NT2/D1 (cell line): ENCODE results near the gene SYN1.

Source experiments
- DNase-seq: peaks from one replicate; pipeline ENCODE4 v3.0.0-alpha.2; 2011; ENCODE audit warnings: low read depth, low spot score
- H3K27me3 ChIP-seq: 2 replicates; pipeline ENCODE4 v1.6.0; 2011; ENCODE audit warnings: mild to moderate bottlenecking; ENCODE audit not compliant: insufficient read length, insufficient read depth
- H3K36me3 ChIP-seq: 2 replicates; pipeline ENCODE4 v1.6.1; 2011; ENCODE audit warnings: mild to moderate bottlenecking, low read length, mixed read lengths; ENCODE audit not compliant: insufficient read depth, insufficient read length
- H3K4me1 ChIP-seq: 2 replicates; pipeline ENCODE4 v1.5.1; 2011; ENCODE audit not compliant: insufficient read depth, insufficient read length
- H3K4me3 ChIP-seq: 2 replicates; pipeline ENCODE4 v1.5.1; 2011; ENCODE audit warnings: low read depth; ENCODE audit not compliant: insufficient read length
- H3K9ac ChIP-seq: 2 replicates; pipeline ENCODE4 v1.6.0; 2011; ENCODE audit warnings: low read depth; ENCODE audit not compliant: insufficient read length
- H3K9me3 ChIP-seq: 2 replicates; pipeline ENCODE4 v1.5.1; 2011; ENCODE audit warnings: mild to moderate bottlenecking, low read length; ENCODE audit not compliant: insufficient read depth
- SUZ12 ChIP-seq: IDR thresholded peaks from 2 replicates; pipeline ENCODE4 v1.6.1; 2011; ENCODE audit not compliant: insufficient read length, insufficient read depth; ENCODE audit errors: extremely low read depth
- YY1 ChIP-seq: IDR thresholded peaks from 2 replicates; pipeline ENCODE4 v1.6.1; 2011; ENCODE audit not compliant: insufficient read length, insufficient read depth
- ZNF274 ChIP-seq: IDR thresholded peaks from 2 replicates; pipeline ENCODE4 v1.6.1; 2011; ENCODE audit warnings: mild to moderate bottlenecking, low read depth, low read length

Gene SYN1

GRCh38 chrX:47540754-47541538, 78.7 kb downstream of the SYN1 start:
- DNase-seq: peak; percentile 85
- Histone ChIP-seq H3K4me1 (no peaks in the 10 kb centered on the region), H3K9me3 (no peaks in the 10 kb centered on the region), H3K36me3 (no peaks in the 10 kb centered on the region), H3K27me3 (no peaks in the 10 kb centered on the region), H3K4me3 (no peak overlapping the region), H3K9ac (no peak overlapping the region)
- TF ChIP-seq SUZ12 (no peak), ZNF274 (no peak), YY1 (no peak)

DNA sequence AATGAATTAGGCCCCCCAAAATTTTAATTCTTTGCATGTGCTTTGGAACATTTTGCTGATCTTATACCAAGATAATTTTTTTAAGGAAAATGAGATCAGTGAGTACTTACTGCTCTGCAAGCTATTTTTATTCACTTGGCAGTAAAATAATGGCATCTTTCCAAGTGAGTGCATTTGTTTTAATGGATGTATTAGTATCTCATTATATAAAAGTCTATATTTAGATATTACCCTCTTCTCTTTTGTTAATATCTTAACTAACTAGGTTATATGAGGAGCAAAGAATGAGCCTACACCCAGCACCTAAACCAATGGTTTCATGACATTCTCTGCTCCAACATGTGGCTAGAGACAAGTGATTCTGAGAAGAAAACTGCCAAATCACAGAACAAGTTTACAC, 79.8 kb downstream of the SYN1 start:
- H3K4me1 ChIP-seq: no peaks in the 10 kb centered on the region
- no peaks in the 10 kb centered on the region for H3K9me3 ChIP-seq
- no peaks in the 10 kb centered on the region for H3K27me3 ChIP-seq
- TF ChIP-seq SUZ12 (no peak), ZNF274 (no peak), YY1 (no peak)
- no peak for DNase-seq
- H3K9ac ChIP-seq: no peak overlapping the region
- H3K4me3 ChIP-seq: no peak overlapping the region
- no peaks in the 10 kb centered on the region for H3K36me3 ChIP-seq

GRCh38 chrX:47530049-47530448, 89.6 kb downstream of the SYN1 start:
- Histone ChIP-seq H3K9ac (no peak overlapping the region), H3K9me3 (no peaks in the 10 kb centered on the region)

DNA sequence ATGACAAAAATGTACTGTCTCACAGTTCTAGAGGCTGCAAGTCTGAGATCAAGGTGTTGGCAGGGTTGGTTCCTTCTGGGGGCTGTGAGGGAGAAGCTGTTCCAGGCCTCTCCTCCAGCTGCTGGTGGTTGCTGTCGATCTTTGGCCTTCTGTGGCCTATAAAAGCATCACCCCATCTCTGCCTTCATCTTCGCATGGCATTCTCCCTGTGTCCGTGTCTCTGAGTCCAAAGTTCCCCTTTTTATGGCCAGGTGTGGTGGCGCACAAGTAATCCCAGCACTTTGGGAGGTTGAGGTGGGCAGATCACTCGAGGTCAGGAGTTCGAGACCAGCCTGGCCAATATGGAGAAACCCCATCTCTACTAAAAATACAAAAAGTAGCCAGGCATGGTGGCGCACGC, 90.1 kb downstream of the SYN1 start:
- no peaks in the 10 kb centered on the region for H3K27me3 ChIP-seq
- TF ChIP-seq SUZ12 (no peak), YY1 (no peak), ZNF274 (no peak)
- no peaks in the 10 kb centered on the region for H3K9me3 ChIP-seq
- no peaks in the 10 kb centered on the region for H3K36me3 ChIP-seq
- no peak overlapping the region for H3K9ac ChIP-seq
- DNase-seq: no peak
- H3K4me3 ChIP-seq: no peak overlapping the region
- peaks cover 2% of the 10 kb centered on the region for H3K4me1 ChIP-seq

More at GRCh38 chrX:47530049-47530448, 89.6 kb downstream of the SYN1 start:
- Histone ChIP-seq H3K36me3 (no peaks in the 10 kb centered on the region), H3K4me1 (peaks cover 2% of the 10 kb centered on the region), H3K27me3 (no peaks in the 10 kb centered on the region), H3K4me3 (no peak overlapping the region)
- DNase-seq: no peak
- TF ChIP-seq SUZ12 (no peak), YY1 (no peak), ZNF274 (no peak)

- H3K36me3 ChIP-seq: no peaks in the 10 kb centered on the region
- peak overlapping the region; percentile 69 for H3K9ac ChIP-seq
- no peak for TF ChIP-seq SUZ12
- TF ChIP-seq YY1: no peak
- no peak for TF ChIP-seq ZNF274
- peak overlapping the region; percentile 65 for H3K4me3 ChIP-seq
- peaks cover 2% of the 10 kb centered on the region for H3K4me1 ChIP-seq
- no peak for DNase-seq
- H3K9me3 ChIP-seq: no peaks in the 10 kb centered on the region
- peaks cover 17% of the 10 kb centered on the region for H3K27me3 ChIP-seq
These were observed 95.9 kb downstream of the SYN1 start for GRCh38 chrX:47523713-47524166.

DNA sequence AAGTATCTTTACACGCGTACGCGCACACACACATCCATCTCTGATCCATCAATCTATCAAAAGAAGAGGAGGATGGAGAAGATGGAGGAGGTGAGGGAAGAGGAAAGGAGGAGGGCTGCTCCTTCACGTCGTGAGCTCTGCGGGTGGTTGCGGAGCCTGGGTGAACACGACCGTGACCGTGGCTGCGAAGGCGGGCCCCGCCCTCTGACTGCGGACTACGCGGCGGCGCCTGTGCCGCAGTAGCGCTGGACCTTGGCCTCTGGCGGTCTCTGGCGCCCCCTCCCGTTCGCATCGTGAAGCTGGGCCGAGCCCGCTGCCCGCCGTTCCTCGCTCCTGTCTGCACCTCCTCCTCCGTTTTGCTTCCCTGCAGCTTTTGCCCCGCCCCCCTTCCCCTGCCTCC, 96.4 kb downstream of the SYN1 start:
- Histone ChIP-seq H3K4me1 (peaks cover 2% of the 10 kb centered on the region), H3K9me3 (no peaks in the 10 kb centered on the region)

More for the DNA sequence above, 96.4 kb downstream of the SYN1 start:
- peak overlapping the region; percentile 65 for H3K4me3 ChIP-seq
- no peaks in the 10 kb centered on the region for H3K36me3 ChIP-seq
- peaks cover 17% of the 10 kb centered on the region for H3K27me3 ChIP-seq
- H3K9ac ChIP-seq: peak overlapping the region; percentile 69
- TF ChIP-seq ZNF274 (no peak), YY1 (no peak), SUZ12 (no peak)
- DNase-seq: peak; percentile 57
